WTC11 (cell line): ENCODE measurements around the gene SHQ1. TPM values are rescaled to one million over a fixed set of nuclear protein-coding genes. Genes with fewer than 3 reads are reported as not detected.

Source experiments
- ATAC-seq: fragments of 200-7000 bp; cut with Tn5 transposase; 2 replicates; pipeline ENCODE4 v1.10.0; 2021; ENCODE audit warnings: mild to moderate bottlenecking, moderate library complexity
- CTCF ChIA-PET: fragments of 300-600 bp; sonication (Branson Sonifier 250); formaldehyde crosslinking; loops from one replicate; lab custom pipeline; 2021; ENCODE audit warnings: antibody characterized with exemption; lab: Charles Lee
- POLR2A ChIA-PET: fragments of 350-600 bp; sonication (Branson Sonifier 250); formaldehyde crosslinking; loops from one replicate; lab custom pipeline; 2021; ENCODE audit warnings: antibody characterized with exemption; lab: Charles Lee
- DNase-seq: peaks from one replicate; pipeline ENCODE4 v3.0.0; 2021; ENCODE audit warnings: low spot score
- H3K27ac Mint-ChIP-seq: 2 replicates; pipeline ENCODE4 v1.8.0; 2021; ENCODE audit warnings: mixed read lengths
- H3K27me3 Mint-ChIP-seq: 2 replicates; pipeline ENCODE4 v1.8.0; 2021; ENCODE audit warnings: low read depth, mild to moderate bottlenecking, moderate library complexity, mixed read lengths
- H3K36me3 Mint-ChIP-seq: 2 replicates; pipeline ENCODE4 v1.8.0; 2021; ENCODE audit warnings: mixed read lengths
- H3K4me1 Mint-ChIP-seq: 2 replicates; pipeline ENCODE4 v1.8.0; 2022; ENCODE audit warnings: mixed read lengths
- H3K4me3 Mint-ChIP-seq: 2 replicates; pipeline ENCODE4 v1.8.0; 2021; ENCODE audit warnings: mild to moderate bottlenecking, moderate library complexity, mixed read lengths
- H3K9me3 Mint-ChIP-seq: 2 replicates; pipeline ENCODE4 v1.8.0; 2021; ENCODE audit warnings: mixed read lengths
- E2F4 ChIP-seq: sonication (generic); formaldehyde crosslinking; IDR thresholded peaks from 2 replicates; pipeline ENCODE4 v1.8.1; 2022; ENCODE audit warnings: low read depth, mild to moderate bottlenecking, moderate library complexity, missing genetic modification reagents, borderline replicate concordance
- FOXJ3 ChIP-seq: sonication (generic); formaldehyde crosslinking; IDR thresholded peaks from 2 replicates; pipeline ENCODE4 v1.9.0; 2021; ENCODE audit warnings: missing genetic modification reagents, mild to moderate bottlenecking, borderline replicate concordance
- FOXK1 ChIP-seq: sonication (generic); formaldehyde crosslinking; IDR thresholded peaks from 2 replicates; pipeline ENCODE4 v1.8.0; 2022; ENCODE audit warnings: mild to moderate bottlenecking, moderate library complexity, missing genetic modification reagents
- GABPB1 ChIP-seq: sonication (generic); formaldehyde crosslinking; IDR thresholded peaks from 2 replicates; pipeline ENCODE4 v1.8.1; 2023; ENCODE audit warnings: mild to moderate bottlenecking, missing genetic modification reagents
- JUN ChIP-seq: sonication (generic); formaldehyde crosslinking; IDR thresholded peaks from 2 replicates; pipeline ENCODE4 v1.8.0; 2023; ENCODE audit warnings: mild to moderate bottlenecking, missing genetic modification reagents
- KAT7 ChIP-seq: sonication (generic); formaldehyde crosslinking; IDR thresholded peaks from 2 replicates; pipeline ENCODE4 v1.8.1; 2023; ENCODE audit warnings: missing genetic modification reagents, mild to moderate bottlenecking, borderline replicate concordance
- MAX ChIP-seq: sonication (generic); formaldehyde crosslinking; IDR thresholded peaks from 2 replicates; pipeline ENCODE4 v1.8.0; 2022; ENCODE audit warnings: mild to moderate bottlenecking, missing genetic modification reagents
- NR1H2 ChIP-seq: sonication (generic); formaldehyde crosslinking; IDR thresholded peaks from 2 replicates; pipeline ENCODE4 v1.9.0; 2021; ENCODE audit warnings: mild to moderate bottlenecking, moderate library complexity, missing genetic modification reagents
- SMAD3 ChIP-seq: sonication (generic); formaldehyde crosslinking; IDR thresholded peaks from 2 replicates; pipeline ENCODE4 v1.8.0; 2022; ENCODE audit warnings: missing genetic modification reagents, mild to moderate bottlenecking, borderline replicate concordance
- SOX15 ChIP-seq: fragments of 250-450 bp; sonication (Bioruptor Pico); IDR thresholded peaks from 2 replicates; pipeline ENCODE4 v1.9.0; 2021; ENCODE audit warnings: mild to moderate bottlenecking
- STAT6 ChIP-seq: sonication (generic); formaldehyde crosslinking; conservative IDR thresholded peaks from 2 replicates; pipeline ENCODE4 v1.8.1; 2023; ENCODE audit warnings: mild to moderate bottlenecking, low read depth, missing genetic modification reagents, moderate library complexity
- TCF7 ChIP-seq: sonication (generic); formaldehyde crosslinking; IDR thresholded peaks from 2 replicates; pipeline ENCODE4 v1.8.0; 2022; ENCODE audit warnings: mild to moderate bottlenecking, low read depth, missing genetic modification reagents, moderate library complexity
- ZNF121 ChIP-seq: sonication (generic); formaldehyde crosslinking; IDR thresholded peaks from 2 replicates; pipeline ENCODE4 v1.8.0; 2023; ENCODE audit warnings: missing genetic modification reagents
- ZNF423 ChIP-seq: fragments of 250-450 bp; sonication (Bioruptor Pico); IDR thresholded peaks from 2 replicates; pipeline ENCODE4 v2.1.2; 2022; ENCODE audit warnings: mild to moderate bottlenecking, moderate library complexity
- total RNA-seq: library from RNA; stranded (reverse); gene quantifications from 3 replicates; pipeline ENCODE4 v1.2.3, GENCODE V29; 2021
- TF ChIP-seq, protein P1 (sequence below): sonication (generic); formaldehyde crosslinking; IDR thresholded peaks from 2 replicates; pipeline ENCODE4 v1.8.1; 2023; ENCODE audit warnings: mild to moderate bottlenecking, missing genetic modification reagents, moderate library complexity
- TF ChIP-seq, protein P2 (sequence below): sonication (generic); formaldehyde crosslinking; IDR thresholded peaks from 2 replicates; pipeline ENCODE4 v1.8.0; 2022; ENCODE audit warnings: mild to moderate bottlenecking, missing genetic modification reagents
- TF ChIP-seq, protein P3 (sequence below): sonication (generic); formaldehyde crosslinking; IDR thresholded peaks from 2 replicates; pipeline ENCODE4 v1.8.1; 2023; ENCODE audit warnings: mild to moderate bottlenecking, missing genetic modification reagents, moderate library complexity
- TF ChIP-seq, protein P4 (sequence below): fragments of 250-450 bp; sonication (Bioruptor Pico); IDR thresholded peaks from 2 replicates; pipeline ENCODE4 v1.9.0; 2021; ENCODE audit warnings: moderate library complexity, mild to moderate bottlenecking, inconsistent platforms, borderline replicate concordance
- TF ChIP-seq, protein P5 (sequence below): sonication (generic); formaldehyde crosslinking; IDR thresholded peaks from 2 replicates; pipeline ENCODE4 v1.8.0; 2022; ENCODE audit warnings: mild to moderate bottlenecking, missing genetic modification reagents
- TF ChIP-seq, protein P6 (sequence below): sonication (generic); formaldehyde crosslinking; IDR thresholded peaks from 2 replicates; pipeline ENCODE4 v1.8.1; 2022; ENCODE audit warnings: low read depth, missing genetic modification reagents, borderline replicate concordance
- TF ChIP-seq, protein P7 (sequence below): sonication (generic); formaldehyde crosslinking; IDR thresholded peaks from 2 replicates; pipeline ENCODE4 v1.8.0; 2023; ENCODE audit warnings: missing genetic modification reagents

Gene SHQ1
- total RNA-seq, 1 experiment from 2014 or later: 29.1 TPM

DNA sequence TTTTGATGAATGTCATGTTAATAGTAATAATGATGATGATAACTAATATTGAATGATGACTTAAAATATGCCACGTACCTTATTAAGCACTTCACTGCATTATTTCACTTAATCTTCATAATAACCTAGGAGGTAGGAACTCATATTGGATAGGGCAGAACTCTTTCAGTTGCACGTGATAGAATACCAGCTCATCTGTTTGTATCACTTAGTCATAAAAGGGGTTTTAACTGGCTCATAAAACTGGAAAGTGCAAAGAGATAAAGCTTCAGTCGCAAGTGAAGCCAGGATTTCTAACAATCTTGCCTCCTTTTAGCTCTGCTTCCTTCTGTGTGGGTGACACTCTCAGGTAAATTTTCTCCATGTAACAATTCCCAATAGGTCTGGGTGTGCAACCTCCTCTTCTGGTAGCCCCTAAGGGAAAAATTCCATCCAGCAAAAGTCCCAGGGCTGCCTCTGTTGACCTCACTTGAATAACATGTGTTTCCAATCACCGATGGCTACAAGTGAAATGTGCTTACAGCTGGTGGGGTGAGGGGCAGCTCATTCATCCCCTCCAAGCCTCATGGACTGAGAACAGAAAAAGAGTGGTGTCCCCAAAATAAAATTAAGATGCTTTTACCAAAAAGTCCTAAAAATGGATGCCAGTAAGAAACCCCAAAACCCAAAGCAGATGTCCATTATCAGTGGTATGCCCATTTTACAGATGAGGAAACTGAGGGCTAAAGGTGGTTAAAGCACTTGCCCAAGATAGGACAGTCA, 48.9 kb upstream of the SHQ1 start:
- H3K9me3 Mint-ChIP-seq: peaks cover 4% of the 10 kb centered on the region
- peaks cover 8% of the 10 kb centered on the region for H3K27me3 Mint-ChIP-seq
- DNase-seq (no peak), ATAC-seq (no peak)
- H3K36me3 Mint-ChIP-seq: no peaks in the 10 kb centered on the region; the same call in 1 of the 2 replicates
- ChIA-PET POLR2A (no interaction called here), CTCF (no interaction called here)
- no peak overlapping the region for H3K27ac Mint-ChIP-seq
- no peak for TF ChIP-seq GABPB1 (CRISPR knock-in tag)
- TF ChIP-seq STAT6 (CRISPR knock-in tag): no peak
- TF ChIP-seq, protein P1, sequence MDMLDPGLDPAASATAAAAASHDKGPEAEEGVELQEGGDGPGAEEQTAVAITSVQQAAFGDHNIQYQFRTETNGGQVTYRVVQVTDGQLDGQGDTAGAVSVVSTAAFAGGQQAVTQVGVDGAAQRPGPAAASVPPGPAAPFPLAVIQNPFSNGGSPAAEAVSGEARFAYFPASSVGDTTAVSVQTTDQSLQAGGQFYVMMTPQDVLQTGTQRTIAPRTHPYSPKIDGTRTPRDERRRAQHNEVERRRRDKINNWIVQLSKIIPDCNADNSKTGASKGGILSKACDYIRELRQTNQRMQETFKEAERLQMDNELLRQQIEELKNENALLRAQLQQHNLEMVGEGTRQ: no peak
- no peak for TF ChIP-seq SMAD3 (CRISPR knock-in tag)
- no peak for TF ChIP-seq TCF7 (CRISPR knock-in tag)
- no peak for TF ChIP-seq MAX
- no peak for TF ChIP-seq KAT7 (CRISPR knock-in tag)
- TF ChIP-seq FOXK1 (CRISPR knock-in tag): no peak
- TF ChIP-seq ZNF423: no peak
- TF ChIP-seq FOXJ3 (CRISPR knock-in tag): no peak
- TF ChIP-seq, protein P2, sequence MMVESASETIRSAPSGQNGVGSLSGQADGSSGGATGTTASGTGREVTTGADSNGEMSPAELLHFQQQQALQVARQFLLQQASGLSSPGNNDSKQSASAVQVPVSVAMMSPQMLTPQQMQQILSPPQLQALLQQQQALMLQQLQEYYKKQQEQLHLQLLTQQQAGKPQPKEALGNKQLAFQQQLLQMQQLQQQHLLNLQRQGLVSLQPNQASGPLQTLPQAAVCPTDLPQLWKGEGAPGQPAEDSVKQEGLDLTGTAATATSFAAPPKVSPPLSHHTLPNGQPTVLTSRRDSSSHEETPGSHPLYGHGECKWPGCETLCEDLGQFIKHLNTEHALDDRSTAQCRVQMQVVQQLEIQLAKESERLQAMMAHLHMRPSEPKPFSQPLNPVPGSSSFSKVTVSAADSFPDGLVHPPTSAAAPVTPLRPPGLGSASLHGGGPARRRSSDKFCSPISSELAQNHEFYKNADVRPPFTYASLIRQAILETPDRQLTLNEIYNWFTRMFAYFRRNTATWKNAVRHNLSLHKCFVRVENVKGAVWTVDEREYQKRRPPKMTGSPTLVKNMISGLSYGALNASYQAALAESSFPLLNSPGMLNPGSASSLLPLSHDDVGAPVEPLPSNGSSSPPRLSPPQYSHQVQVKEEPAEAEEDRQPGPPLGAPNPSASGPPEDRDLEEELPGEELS: no peak
- TF ChIP-seq, protein P3, sequence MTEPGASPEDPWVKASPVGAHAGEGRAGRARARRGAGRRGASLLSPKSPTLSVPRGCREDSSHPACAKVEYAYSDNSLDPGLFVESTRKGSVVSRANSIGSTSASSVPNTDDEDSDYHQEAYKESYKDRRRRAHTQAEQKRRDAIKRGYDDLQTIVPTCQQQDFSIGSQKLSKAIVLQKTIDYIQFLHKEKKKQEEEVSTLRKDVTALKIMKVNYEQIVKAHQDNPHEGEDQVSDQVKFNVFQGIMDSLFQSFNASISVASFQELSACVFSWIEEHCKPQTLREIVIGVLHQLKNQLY (CRISPR knock-in tag): no peak
- TF ChIP-seq, protein P4, sequence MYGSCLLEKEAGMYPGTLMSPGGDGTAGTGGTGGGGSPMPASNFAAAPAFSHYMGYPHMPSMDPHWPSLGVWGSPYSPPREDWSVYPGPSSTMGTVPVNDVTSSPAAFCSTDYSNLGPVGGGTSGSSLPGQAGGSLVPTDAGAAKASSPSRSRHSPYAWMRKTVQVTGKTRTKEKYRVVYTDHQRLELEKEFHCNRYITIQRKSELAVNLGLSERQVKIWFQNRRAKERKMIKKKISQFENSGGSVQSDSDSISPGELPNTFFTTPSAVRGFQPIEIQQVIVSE (CRISPR knock-in tag): no peak
- H3K4me1 Mint-ChIP-seq: peaks cover 5% of the 10 kb centered on the region; the same call in 1 of the 2 replicates
- no peak overlapping the region for H3K4me3 Mint-ChIP-seq

DNA sequence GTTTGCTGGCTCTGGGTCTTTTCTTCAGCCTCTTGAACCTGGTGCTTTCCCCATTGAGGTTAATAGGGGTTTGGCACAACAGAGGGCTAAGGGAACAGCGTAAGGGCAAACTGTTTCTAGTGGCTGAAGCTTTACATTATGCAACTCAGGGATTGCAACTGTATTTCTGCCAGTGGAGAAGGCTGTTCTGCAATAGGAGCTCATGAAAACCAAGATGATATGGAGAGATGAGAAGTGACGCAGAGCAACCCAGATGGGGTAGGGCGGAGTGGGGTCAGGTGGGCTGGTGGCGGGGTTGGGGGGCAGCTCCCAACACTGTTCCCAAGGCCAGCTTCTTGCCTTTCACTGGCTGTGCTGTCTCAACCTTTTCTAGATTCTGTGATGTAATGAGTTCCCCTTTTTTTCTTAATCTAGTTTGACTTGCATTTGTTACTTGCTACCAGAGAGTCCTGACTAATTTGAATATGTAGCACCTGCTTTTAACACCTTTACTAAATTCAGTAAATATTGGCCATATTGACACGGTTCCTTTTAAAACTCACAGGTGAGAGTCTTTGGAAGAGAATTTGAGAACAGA, 46.8 kb upstream of the SHQ1 start:
- no peak overlapping the region for H3K27ac Mint-ChIP-seq
- no peak for ATAC-seq
- POLR2A ChIA-PET: no interaction called here
- H3K27me3 Mint-ChIP-seq: peaks cover 29% of the 10 kb centered on the region
- DNase-seq: no peak
- no peaks in the 10 kb centered on the region for H3K36me3 Mint-ChIP-seq
- no peaks in the 10 kb centered on the region for H3K9me3 Mint-ChIP-seq
- peaks cover 11% of the 10 kb centered on the region for H3K4me1 Mint-ChIP-seq
- CTCF ChIA-PET: interaction anchor here (1.2 kb wide), 1 partner anchor 44 kb away, joined by 3 read pairs; no protein-coding TSS in a partner anchor
- no peak overlapping the region for H3K4me3 Mint-ChIP-seq
- TF ChIP-seq ZNF121 (CRISPR knock-in tag) (no peak), SOX15 (no peak), JUN (CRISPR knock-in tag) (no peak), FOXJ3 (CRISPR knock-in tag) (no peak), NR1H2 (CRISPR knock-in tag) (no peak), E2F4 (CRISPR knock-in tag) (no peak)
- TF ChIP-seq, protein P5, sequence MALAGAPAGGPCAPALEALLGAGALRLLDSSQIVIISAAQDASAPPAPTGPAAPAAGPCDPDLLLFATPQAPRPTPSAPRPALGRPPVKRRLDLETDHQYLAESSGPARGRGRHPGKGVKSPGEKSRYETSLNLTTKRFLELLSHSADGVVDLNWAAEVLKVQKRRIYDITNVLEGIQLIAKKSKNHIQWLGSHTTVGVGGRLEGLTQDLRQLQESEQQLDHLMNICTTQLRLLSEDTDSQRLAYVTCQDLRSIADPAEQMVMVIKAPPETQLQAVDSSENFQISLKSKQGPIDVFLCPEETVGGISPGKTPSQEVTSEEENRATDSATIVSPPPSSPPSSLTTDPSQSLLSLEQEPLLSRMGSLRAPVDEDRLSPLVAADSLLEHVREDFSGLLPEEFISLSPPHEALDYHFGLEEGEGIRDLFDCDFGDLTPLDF (CRISPR knock-in tag): no peak
- TF ChIP-seq, protein P6, sequence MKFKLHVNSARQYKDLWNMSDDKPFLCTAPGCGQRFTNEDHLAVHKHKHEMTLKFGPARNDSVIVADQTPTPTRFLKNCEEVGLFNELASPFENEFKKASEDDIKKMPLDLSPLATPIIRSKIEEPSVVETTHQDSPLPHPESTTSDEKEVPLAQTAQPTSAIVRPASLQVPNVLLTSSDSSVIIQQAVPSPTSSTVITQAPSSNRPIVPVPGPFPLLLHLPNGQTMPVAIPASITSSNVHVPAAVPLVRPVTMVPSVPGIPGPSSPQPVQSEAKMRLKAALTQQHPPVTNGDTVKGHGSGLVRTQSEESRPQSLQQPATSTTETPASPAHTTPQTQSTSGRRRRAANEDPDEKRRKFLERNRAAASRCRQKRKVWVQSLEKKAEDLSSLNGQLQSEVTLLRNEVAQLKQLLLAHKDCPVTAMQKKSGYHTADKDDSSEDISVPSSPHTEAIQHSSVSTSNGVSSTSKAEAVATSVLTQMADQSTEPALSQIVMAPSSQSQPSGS (CRISPR knock-in tag): no peak
- TF ChIP-seq, protein P7, sequence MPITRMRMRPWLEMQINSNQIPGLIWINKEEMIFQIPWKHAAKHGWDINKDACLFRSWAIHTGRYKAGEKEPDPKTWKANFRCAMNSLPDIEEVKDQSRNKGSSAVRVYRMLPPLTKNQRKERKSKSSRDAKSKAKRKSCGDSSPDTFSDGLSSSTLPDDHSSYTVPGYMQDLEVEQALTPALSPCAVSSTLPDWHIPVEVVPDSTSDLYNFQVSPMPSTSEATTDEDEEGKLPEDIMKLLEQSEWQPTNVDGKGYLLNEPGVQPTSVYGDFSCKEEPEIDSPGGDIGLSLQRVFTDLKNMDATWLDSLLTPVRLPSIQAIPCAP: no peak
